Smooth muscle cell (in vitro differentiated cells): ENCODE results near the gene ALG11. TPM values are rescaled to one million over a fixed set of nuclear protein-coding genes. Genes with fewer than 3 reads are reported as not detected.

Experiments used
- DNase-seq: peaks from one replicate; lab custom pipeline; 2025; ENCODE audit not compliant: unreplicated experiment; lab: John Stamatoyannopoulos, UW
- H2AFZ ChIP-seq: fragments of 200-600 bp; sonication (generic); 2 replicates; pipeline ENCODE4 v1.6.0; 2016; ENCODE audit warnings: antibody characterized with exemption, low read depth, mild to moderate bottlenecking
- H3F3A ChIP-seq: fragments of 200-600 bp; sonication (generic); 2 replicates; pipeline ENCODE4 v1.6.0; 2017; ENCODE audit warnings: antibody characterized with exemption, low read depth
- H3K27ac ChIP-seq: fragments of 200-600 bp; sonication (generic); 2 replicates; pipeline ENCODE4 v1.5.1; 2016; ENCODE audit warnings: low read depth, mild to moderate bottlenecking
- H3K27me3 ChIP-seq: fragments of 200-600 bp; sonication (generic); 2 replicates; pipeline ENCODE4 v1.6.1; 2016; ENCODE audit warnings: low read depth, mild to moderate bottlenecking
- H3K36me3 ChIP-seq: fragments of 200-600 bp; sonication (generic); 2 replicates; pipeline ENCODE4 v1.5.1; 2016; ENCODE audit warnings: low read depth
- H3K4me1 ChIP-seq: fragments of 200-600 bp; sonication (generic); 2 replicates; pipeline ENCODE4 v1.5.1; 2016; ENCODE audit warnings: low read depth
- H3K4me2 ChIP-seq: fragments of 200-600 bp; sonication (generic); 2 replicates; pipeline ENCODE4 v1.6.0; 2016; ENCODE audit warnings: mild to moderate bottlenecking
- H3K4me3 ChIP-seq: fragments of 200-600 bp; sonication (generic); 2 replicates; pipeline ENCODE4 v1.5.1; 2016; ENCODE audit warnings: mild to moderate bottlenecking
- H3K79me2 ChIP-seq: fragments of 200-600 bp; sonication (generic); 2 replicates; pipeline ENCODE4 v1.6.0; 2016; ENCODE audit warnings: low read depth, mild to moderate bottlenecking
- H3K9ac ChIP-seq: fragments of 200-600 bp; sonication (generic); 2 replicates; pipeline ENCODE4 v1.6.0; 2016; ENCODE audit warnings: low read depth
- H3K9me3 ChIP-seq: fragments of 200-600 bp; sonication (generic); replicated peaks from 2 replicates; pipeline ENCODE4 v1.5.1; 2016; ENCODE audit warnings: low read depth
- H4K20me1 ChIP-seq: fragments of 200-600 bp; sonication (generic); 2 replicates; pipeline ENCODE4 v1.6.0; 2016; ENCODE audit warnings: low read depth
- CTCF ChIP-seq: fragments of 200-600 bp; sonication (generic); IDR thresholded peaks from 2 replicates; pipeline ENCODE4 v1.5.1; 2017; ENCODE audit warnings: borderline replicate concordance, mild to moderate bottlenecking, antibody characterized with exemption; ENCODE audit not compliant: insufficient read depth, poor library complexity, severe bottlenecking
- WGBS: methylation state at CpG from one replicate; pipeline ENCODE4 v1.1.7; 2016; ENCODE audit warnings: low lambda C conversion rate; 5-methylcytosine and 5-hydroxymethylcytosine counted together
- polyA plus RNA-seq: library from polyadenylated mRNA; unstranded; fragments of >200 nt; fragmentation: Nextera tagmentation; extraction: Ambion mirVana; gene quantifications from 2 replicates; pipeline ENCODE4 v1.2.1, GENCODE V29; 2016
- total RNA-seq: library from RNA; depleted of rRNA; stranded (reverse); fragments of >200 nt; gene quantifications from 2 replicates; pipeline ENCODE4 v1.2.3, GENCODE V29; 2014

ALG11 gene
- total and polyA plus RNA-seq, 2 experiments from 2014 or later = 28.4 to 34.7 TPM

GRCh38 chr13:52034616-52035226 lies 22.5 kb downstream of the ALG11 start:
- Histone ChIP-seq H4K20me1 (no peaks in the 10 kb centered on the region), H3K27ac (peak overlapping the region; percentile 19), H3K79me2 (no peaks in the 10 kb centered on the region), H3F3A (peaks cover 7% of the 10 kb centered on the region), H3K9me3 (no peaks in the 10 kb centered on the region), H3K27me3 (no peaks in the 10 kb centered on the region), H3K36me3 (no peaks in the 10 kb centered on the region), H3K9ac (no peak overlapping the region), H3K4me2 (no peak overlapping the region), H3K4me3 (no peak overlapping the region), H2AFZ (no peak overlapping the region), H3K4me1 (no peaks in the 10 kb centered on the region)
- WGBS = 86% methylated on average over 5 of the region's 5 CpGs
- TF ChIP-seq CTCF = no peak
- no peak for DNase-seq

- H3K9ac ChIP-seq = no peak overlapping the region
- H3K9me3 ChIP-seq = no peaks in the 10 kb centered on the region
- TF ChIP-seq CTCF = no peak
- no peaks in the 10 kb centered on the region for H3K36me3 ChIP-seq
- no peak overlapping the region for H2AFZ ChIP-seq
- H3K27ac ChIP-seq = no peak overlapping the region
- no peaks in the 10 kb centered on the region for H3K4me1 ChIP-seq
- no peaks in the 10 kb centered on the region for H3K79me2 ChIP-seq
- 91% methylated on average over 1 of the region's 1 CpG for WGBS
- DNase-seq = no peak
- H4K20me1 ChIP-seq = no peaks in the 10 kb centered on the region
- H3F3A ChIP-seq = peaks cover 3% of the 10 kb centered on the region
- H3K4me2 ChIP-seq = no peak overlapping the region
- H3K4me3 ChIP-seq = no peak overlapping the region
- H3K27me3 ChIP-seq = no peaks in the 10 kb centered on the region
Measured at GRCh38 chr13:52036037-52036436, 23.8 kb downstream of the ALG11 start.

- no peaks in the 10 kb centered on the region for H3K36me3 ChIP-seq
- no peaks in the 10 kb centered on the region for H3K4me1 ChIP-seq
- H3K4me2 ChIP-seq = no peak overlapping the region
- H3K79me2 ChIP-seq = no peaks in the 10 kb centered on the region
- H3K27ac ChIP-seq = no peak overlapping the region
- no peak for DNase-seq
- no peaks in the 10 kb centered on the region for H4K20me1 ChIP-seq
- no peaks in the 10 kb centered on the region for H3K9me3 ChIP-seq
- no peak for TF ChIP-seq CTCF
- no peak overlapping the region for H2AFZ ChIP-seq
- H3K9ac ChIP-seq = no peak overlapping the region
- WGBS = 70% methylated on average over 3 of the region's 3 CpGs
- no peaks in the 10 kb centered on the region for H3F3A ChIP-seq
- no peaks in the 10 kb centered on the region for H3K27me3 ChIP-seq
- H3K4me3 ChIP-seq = no peak overlapping the region
Measured at GRCh38 chr13:52043675-52044074, 31.5 kb downstream of the ALG11 start.

DNA sequence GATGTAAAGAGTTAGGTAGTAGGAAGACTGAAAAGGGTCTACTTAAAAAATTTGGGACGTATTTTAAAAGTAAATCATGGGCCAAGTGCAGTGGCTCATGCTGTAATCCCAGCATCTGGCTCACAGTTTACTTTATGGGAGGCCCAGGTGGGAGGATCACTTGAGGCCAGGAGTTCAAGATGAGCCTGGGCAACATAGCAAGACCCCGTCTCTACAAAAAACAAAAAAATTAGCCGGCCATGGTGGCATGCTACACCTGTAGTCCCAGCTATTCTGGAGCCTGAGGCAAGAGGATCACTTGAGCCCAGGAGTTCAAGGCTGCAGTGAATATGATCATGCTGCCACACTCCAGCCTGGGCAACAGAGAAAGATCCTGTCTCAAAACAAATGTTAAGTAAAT lies 35.3 kb downstream of the ALG11 start:
- Histone ChIP-seq H2AFZ (no peak overlapping the region), H3K9ac (no peak overlapping the region), H3K4me1 (no peaks in the 10 kb centered on the region), H3K4me2 (no peak overlapping the region), H4K20me1 (no peaks in the 10 kb centered on the region), H3K27ac (no peak overlapping the region), H3K4me3 (no peak overlapping the region), H3K9me3 (no peaks in the 10 kb centered on the region), H3K79me2 (no peaks in the 10 kb centered on the region), H3K27me3 (no peaks in the 10 kb centered on the region), H3F3A (no peaks in the 10 kb centered on the region), H3K36me3 (no peaks in the 10 kb centered on the region)
- no peak for TF ChIP-seq CTCF
- 99% methylated on average over 3 of the region's 3 CpGs for WGBS
- no peak for DNase-seq
